ENCODE measurements around the gene TRIM21. TPM values are rescaled to one million over a fixed set of nuclear protein-coding genes. Genes with fewer than 3 reads are reported as not detected.
"Not testable (repeated sequence)": the region's sequence is repeated elsewhere in the genome, so short reads cannot be mapped to it uniquely, and the experiment has no call there.

TRIM21 gene
- total and polyA plus RNA-seq, 7 donors: 15.0 to 32.1 (median 17.2) TPM

GRCh38 chr11:4430051-4430450, 36.5 kb upstream of the TRIM21 start:
- Histone ChIP-seq H3K4me1 (no peaks in the 10 kb centered on the region), H3K36me3 (no peaks in the 10 kb centered on the region), H3K9me3 (no peaks in the 10 kb centered on the region), H3K27me3 (no peaks in the 10 kb centered on the region), H3K4me3 (no peak overlapping the region), H3K27ac (no peak overlapping the region)
- no peak for DNase-seq
- 12 to 62% methylated on average over 4 of the region's 4 CpGs for WGBS, 2 donors
- intact Hi-C loops (cut with DNase I): no loop called here
- TF ChIP-seq CTCF (IDR thresholded peaks at IDR 0.05) (no peak), POLR2AphosphoS5 (IDR thresholded peaks at IDR 0.05) (no peak), EP300 (IDR thresholded peaks at IDR 0.05) (no peak), POLR2A (IDR thresholded peaks at IDR 0.05) (no peak)

DNA sequence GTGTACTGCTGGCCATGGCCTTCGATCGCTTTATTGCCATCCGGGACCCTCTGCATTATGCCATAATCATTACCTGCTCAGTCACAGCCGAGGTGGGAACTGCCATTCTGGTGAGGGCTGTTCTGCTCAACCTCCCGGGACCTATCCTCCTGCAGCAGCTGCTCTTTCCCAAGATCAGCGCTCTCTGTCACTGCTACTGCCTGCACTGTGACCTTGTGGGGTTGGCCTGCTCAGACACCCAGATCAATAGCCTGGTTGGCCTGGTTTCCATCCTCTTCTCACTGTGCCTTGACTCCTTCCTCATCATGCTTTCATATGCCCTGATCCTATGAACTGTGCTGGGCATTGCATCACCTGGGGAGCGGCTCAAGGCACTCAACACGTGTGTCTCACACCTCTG, 24.9 kb upstream of the TRIM21 start:
- H3K36me3 ChIP-seq: no peaks in the 10 kb centered on the region
- H3K9me3 ChIP-seq: no peaks in the 10 kb centered on the region
- H3K4me3 ChIP-seq: no peak overlapping the region
- 81 to 83% methylated on average over 8 of the region's 8 CpGs for WGBS, 2 donors
- intact Hi-C loops (cut with DNase I): no loop called here
- no peaks in the 10 kb centered on the region for H3K27me3 ChIP-seq
- no peak for DNase-seq
- no peaks in the 10 kb centered on the region for H3K4me1 ChIP-seq
- no peak overlapping the region for H3K27ac ChIP-seq
- TF ChIP-seq CTCF (IDR thresholded peaks at IDR 0.05) (no peak), POLR2AphosphoS5 (IDR thresholded peaks at IDR 0.05) (no peak), EP300 (IDR thresholded peaks at IDR 0.05) (no peak), POLR2A (IDR thresholded peaks at IDR 0.05) (no peak)

GRCh38 chr11:4416816-4417215, 23.3 kb upstream of the TRIM21 start:
- 49 to 75% methylated on average over 1 of the region's 1 CpG for WGBS, 2 donors
- Histone ChIP-seq H3K9me3 (no peaks in the 10 kb centered on the region), H3K36me3 (no peaks in the 10 kb centered on the region), H3K27me3 (no peaks in the 10 kb centered on the region), H3K4me3 (no peak overlapping the region), H3K4me1 (no peaks in the 10 kb centered on the region), H3K27ac (no peak overlapping the region)
- intact Hi-C loops (cut with DNase I): no loop called here
- TF ChIP-seq POLR2A (IDR thresholded peaks at IDR 0.05) (no peak), CTCF (IDR thresholded peaks at IDR 0.05) (no peak), POLR2AphosphoS5 (IDR thresholded peaks at IDR 0.05) (no peak), EP300 (IDR thresholded peaks at IDR 0.05) (no peak)
- DNase-seq: no peak

DNA sequence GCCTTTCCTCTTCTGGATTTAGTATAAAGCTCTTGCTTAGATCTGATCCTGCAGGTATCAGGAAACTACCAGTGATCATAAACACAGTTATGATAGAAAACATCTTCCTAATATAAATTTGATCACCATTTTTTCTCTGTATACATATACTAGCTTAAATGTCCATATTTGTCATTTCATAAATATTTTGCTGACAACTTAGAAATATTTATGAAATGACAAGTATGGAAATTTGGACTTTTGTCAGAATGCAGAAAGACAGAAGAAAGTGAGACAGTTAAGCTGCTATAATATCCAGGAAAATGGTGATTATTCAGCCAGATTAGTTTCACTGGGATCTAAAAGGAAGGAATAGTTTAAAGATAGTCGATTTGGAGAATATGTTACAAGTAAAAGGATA, 22.8 kb upstream of the TRIM21 start:
- H3K27ac ChIP-seq: no peak overlapping the region
- 62 to 64% methylated on average over 1 of the region's 1 CpG for WGBS, 2 donors
- no peaks in the 10 kb centered on the region for H3K27me3 ChIP-seq
- no peaks in the 10 kb centered on the region for H3K36me3 ChIP-seq
- no peaks in the 10 kb centered on the region for H3K9me3 ChIP-seq
- no peaks in the 10 kb centered on the region for H3K4me1 ChIP-seq
- intact Hi-C loops (cut with DNase I): no loop called here
- no peak overlapping the region for H3K4me3 ChIP-seq
- no peak for DNase-seq
- TF ChIP-seq CTCF (IDR thresholded peaks at IDR 0.05) (no peak), POLR2A (IDR thresholded peaks at IDR 0.05) (no peak), POLR2AphosphoS5 (IDR thresholded peaks at IDR 0.05) (no peak), EP300 (IDR thresholded peaks at IDR 0.05) (no peak)

GRCh38 chr11:4406206-4406605, 12.7 kb upstream of the TRIM21 start:
- H3K27me3 ChIP-seq; intact Hi-C loops (cut with DNase I); H3K4me1 ChIP-seq; DNase-seq; H3K4me3 ChIP-seq; H3K36me3 ChIP-seq; H3K27ac ChIP-seq; H3K9me3 ChIP-seq: not testable (repeated sequence)
- 68 to 85% methylated on average over 6 of the region's 6 CpGs for WGBS, 2 donors

Data from sigmoid colon (tissue), 7 donors.